Endothelial cell (in vitro differentiated cells): Measurements from ENCODE around the gene OVOL2. TPM values are rescaled to one million over a fixed set of nuclear protein-coding genes. Genes with fewer than 3 reads are reported as not detected.

Experiments used
- DNase-seq: peaks from one replicate; pipeline ENCODE4 v3.0.0; 2021; ENCODE audit warnings: low spot score
- H3K27ac Mint-ChIP-seq: one replicate; pipeline ENCODE4 v1.8.0; 2021; ENCODE audit warnings: mixed read lengths, inconsistent platforms; ENCODE audit not compliant: unreplicated experiment
- H3K27me3 Mint-ChIP-seq: one replicate; pipeline ENCODE4 v1.8.0; 2021; ENCODE audit warnings: mild to moderate bottlenecking, moderate library complexity, mixed read lengths, inconsistent platforms; ENCODE audit not compliant: unreplicated experiment
- H3K36me3 Mint-ChIP-seq: one replicate; pipeline ENCODE4 v1.8.0; 2021; ENCODE audit warnings: mild to moderate bottlenecking, low read depth, mixed read lengths, inconsistent platforms; ENCODE audit not compliant: unreplicated experiment
- H3K4me1 Mint-ChIP-seq: one replicate; pipeline ENCODE4 v1.8.0; 2021; ENCODE audit warnings: mild to moderate bottlenecking, mixed read lengths, inconsistent platforms; ENCODE audit not compliant: unreplicated experiment
- H3K4me3 Mint-ChIP-seq: one replicate; pipeline ENCODE4 v1.8.0; 2021; ENCODE audit warnings: mild to moderate bottlenecking, mixed read lengths, inconsistent platforms; ENCODE audit not compliant: unreplicated experiment
- H3K9me3 Mint-ChIP-seq: one replicate; pipeline ENCODE4 v1.8.0; 2021; ENCODE audit warnings: mixed read lengths, inconsistent platforms; ENCODE audit not compliant: unreplicated experiment
- CTCF ChIP-seq: fragments of 200-600 bp; sonication (generic); IDR thresholded peaks from one replicate; pipeline ENCODE4 v1.5.0; 2021; ENCODE audit warnings: antibody characterized with exemption; ENCODE audit not compliant: unreplicated experiment
- total RNA-seq: library from RNA; stranded (reverse); fragmentation: NEBNext Ultra II Directional; extraction: Animal tissue kit (Norgen Biotek cat#: 25700); gene quantifications from one replicate; pipeline ENCODE4 v1.2.1, GENCODE V29; 2021; ENCODE audit not compliant: unreplicated experiment

Gene OVOL2
- total RNA-seq, 1 donor from 2014 or later: not detected

GRCh38 chr20:18004384-18005031, 53.2 kb downstream of the OVOL2 start:
- Mint-ChIP-seq H3K27me3 (peaks cover 1% of the 10 kb centered on the region), H3K36me3 (no peaks in the 10 kb centered on the region), H3K27ac (no peak overlapping the region), H3K9me3 (no peaks in the 10 kb centered on the region), H3K4me1 (peaks cover 1% of the 10 kb centered on the region), H3K4me3 (no peak overlapping the region)
- no peak for DNase-seq
- no peak for TF ChIP-seq CTCF

GRCh38 chr20:18003897-18004296, 53.8 kb downstream of the OVOL2 start:
- no peak overlapping the region for H3K27ac Mint-ChIP-seq
- H3K4me3 Mint-ChIP-seq: no peak overlapping the region
- peaks cover 1% of the 10 kb centered on the region for H3K27me3 Mint-ChIP-seq
- H3K36me3 Mint-ChIP-seq: no peaks in the 10 kb centered on the region
- H3K4me1 Mint-ChIP-seq: peaks cover 4% of the 10 kb centered on the region
- H3K9me3 Mint-ChIP-seq: no peaks in the 10 kb centered on the region
- DNase-seq: no peak
- no peak for TF ChIP-seq CTCF

GRCh38 chr20:18001131-18001921, 56.4 kb downstream of the OVOL2 start:
- no peaks in the 10 kb centered on the region for H3K36me3 Mint-ChIP-seq
- DNase-seq: no peak
- H3K4me1 Mint-ChIP-seq: peaks cover 17% of the 10 kb centered on the region
- no peak overlapping the region for H3K4me3 Mint-ChIP-seq
- no peaks in the 10 kb centered on the region for H3K27me3 Mint-ChIP-seq
- no peaks in the 10 kb centered on the region for H3K9me3 Mint-ChIP-seq
- H3K27ac Mint-ChIP-seq: no peak overlapping the region
- no peak for TF ChIP-seq CTCF

GRCh38 chr20:17999566-17999965, 58.1 kb downstream of the OVOL2 start:
- Mint-ChIP-seq H3K27ac (no peak overlapping the region), H3K4me1 (peaks cover 21% of the 10 kb centered on the region), H3K27me3 (no peaks in the 10 kb centered on the region), H3K36me3 (no peaks in the 10 kb centered on the region), H3K4me3 (no peak overlapping the region), H3K9me3 (no peaks in the 10 kb centered on the region)
- DNase-seq: no peak
- no peak for TF ChIP-seq CTCF

GRCh38 chr20:17998446-17998845, 59.3 kb downstream of the OVOL2 start:
- no peaks in the 10 kb centered on the region for H3K36me3 Mint-ChIP-seq
- H3K4me1 Mint-ChIP-seq: peaks cover 21% of the 10 kb centered on the region
- no peak overlapping the region for H3K4me3 Mint-ChIP-seq
- no peak for DNase-seq
- no peak for TF ChIP-seq CTCF
- no peaks in the 10 kb centered on the region for H3K27me3 Mint-ChIP-seq
- no peak overlapping the region for H3K27ac Mint-ChIP-seq
- no peaks in the 10 kb centered on the region for H3K9me3 Mint-ChIP-seq
